C4-2B (cell line): ENCODE data around the gene CYSTM1.

Experiments used
- CTCF ChIP-seq: fragments of 450-650 bp; conservative IDR thresholded peaks from 2 replicates; pipeline ENCODE4 v1.5.1; 2017; ENCODE audit warnings: mild to moderate bottlenecking
- ZFX ChIP-seq: fragments of 450-650 bp; IDR thresholded peaks from 2 replicates; pipeline ENCODE4 v1.6.1; 2017

DNA sequence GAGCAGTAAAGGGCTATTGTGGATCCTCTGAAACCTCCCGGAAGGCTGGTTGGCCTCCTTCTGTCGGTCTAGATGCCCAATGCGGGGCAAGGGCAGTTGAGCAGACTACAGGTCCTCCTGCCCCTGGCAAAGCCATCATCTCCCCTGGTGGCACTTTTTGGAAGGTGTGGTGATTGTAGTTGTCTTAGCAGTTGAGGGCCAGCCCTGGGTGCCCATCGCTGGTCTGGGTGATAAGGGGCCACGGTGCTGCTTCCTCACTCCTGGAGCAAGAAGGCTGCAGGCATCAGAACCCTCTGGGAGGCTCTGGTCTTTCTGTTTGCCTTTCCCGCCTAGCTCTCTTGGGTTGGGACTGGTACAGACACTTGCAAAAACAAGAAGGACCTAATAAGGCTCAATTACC lies 63.8 kb downstream of the CYSTM1 start:
- TF ChIP-seq CTCF: no peak
- TF ChIP-seq ZFX: no peak
